ENCODE data around the gene CYFIP2.

- TF ChIP-seq CTCF (optimal IDR thresholded peaks at IDR 0.05 in 1 of 3, IDR thresholded peaks at IDR 0.05 in 1 of 3, conservative IDR thresholded peaks at IDR 0.05 in 1 of 3; ENCODE audit: extremely low read depth in 1 of 3, insufficient read depth in 2 of 3, low read length in 3 of 3) = no peak
- no peak for TF ChIP-seq EZH2 (IDR thresholded peaks at IDR 0.05; ENCODE audit: low read length)
Observed at GRCh38 chr5:157247267-157247666, 18.7 kb upstream of the CYFIP2 start.
